CD4-positive, alpha-beta T cell treated with Interleukin-12 subunit alpha and Interleukin-12 subunit beta, for 1 hour (primary cell): ENCODE measurements around the gene TEX55.
"Not testable (repeated sequence)": the region's sequence is repeated elsewhere in the genome, so short reads cannot be mapped to it uniquely, and the experiment has no call there.

Experiments
- DNase-seq: peaks from one replicate; pipeline ENCODE4 v3.0.0-alpha.2; 2020

The TEX55 gene

GRCh38 chr3:119161240-119161639 is 15.3 kb downstream of the TEX55 start:
- no peak for DNase-seq

GRCh38 chr3:119164745-119165144 is 18.8 kb downstream of the TEX55 start:
- not testable (repeated sequence) for DNase-seq

GRCh38 chr3:119170821-119171220 is 24.9 kb downstream of the TEX55 start:
- DNase-seq, result no peak

- no peak for DNase-seq
Observed at GRCh38 chr3:119173325-119173724, 27.4 kb downstream of the TEX55 start, which contains the start of gene UPK1B. UPK1B (plus strand) TSS chr3:119173598; CDS start chr3:119186742, 13,144 bp downstream.

GRCh38 chr3:119175872-119176756 is 30.1 kb downstream of the TEX55 start:
- no peak for DNase-seq

- no peak for DNase-seq
Observed at GRCh38 chr3:119176778-119177177, 30.8 kb downstream of the TEX55 start.

GRCh38 chr3:119177321-119177720 is 31.4 kb downstream of the TEX55 start:
- DNase-seq, result no peak

- DNase-seq, result no peak
Observed at GRCh38 chr3:119181765-119182164, 35.8 kb downstream of the TEX55 start.

GRCh38 chr3:119184111-119184510 is 38.1 kb downstream of the TEX55 start:
- no peak for DNase-seq

GRCh38 chr3:119184796-119185570 is 39.0 kb downstream of the TEX55 start:
- DNase-seq, result no peak

GRCh38 chr3:119187266-119187665 is 41.3 kb downstream of the TEX55 start:
- DNase-seq, result no peak

- no peak for DNase-seq
Observed at GRCh38 chr3:119191800-119192199, 45.8 kb downstream of the TEX55 start.

- DNase-seq, result no peak
Observed at GRCh38 chr3:119194237-119195150, 48.5 kb downstream of the TEX55 start.

- no peak for DNase-seq
Observed at GRCh38 chr3:119195151-119195476, 49.1 kb downstream of the TEX55 start.

GRCh38 chr3:119195911-119196310 is 49.9 kb downstream of the TEX55 start:
- DNase-seq, result no peak
